AG04450 (cell line): Measurements from ENCODE around the gene NSL1. TPM values are rescaled to one million over a fixed set of nuclear protein-coding genes. Genes with fewer than 3 reads are reported as not detected.

Source experiments
- CTCF ChIA-PET: fragments of 300-600, 350-600 bp; formaldehyde crosslinking; extraction: SDS; loops from one replicate; lab custom pipeline; 2022; ENCODE audit warnings: antibody characterized with exemption, inconsistent platforms; lab: Charles Lee
- POLR2A ChIA-PET: fragments of 350-600 bp; formaldehyde crosslinking; extraction: SDS; loops from one replicate; lab custom pipeline; 2021; ENCODE audit warnings: antibody characterized with exemption, inconsistent platforms; lab: Yijun Ruan, JAX
- DNase-seq: peaks from one replicate; pipeline ENCODE4 v3.0.0-alpha.2; 2011; ENCODE audit warnings: low read depth, low spot score
- H3K27ac ChIP-seq: one replicate; pipeline ENCODE4 v1.5.1; 2012; ENCODE audit warnings: low read depth, low read length, control low read depth
- H3K27me3 ChIP-seq: one replicate; pipeline ENCODE4 v1.6.0; 2012; ENCODE audit warnings: low read length; ENCODE audit not compliant: control insufficient read depth, insufficient read depth
- H3K4me3 ChIP-seq: 2 replicates; pipeline ENCODE4 v1.5.1; 2011; ENCODE audit warnings: mild to moderate bottlenecking, low read depth, low read length, control low read depth
- H3K9me3 ChIP-seq: 2 replicates; pipeline ENCODE4 v1.5.1; 2012; ENCODE audit warnings: low read length; ENCODE audit not compliant: control insufficient read depth, insufficient read depth
- polyA plus RNA-seq: library from polyadenylated mRNA; depleted of rRNA; stranded (reverse); fragments of >200 nt; gene quantifications from 2 replicates; pipeline ENCODE4 v1.2.3, GENCODE V29; 2011
- TF ChIP-seq, protein P1 (sequence below): IDR thresholded peaks from 2 replicates; pipeline ENCODE4 v1.5.1; 2011; ENCODE audit warnings: low read depth, low read length, control low read depth, inconsistent platforms

NSL1 gene
- polyA plus RNA-seq, 1 experiment = 33.8 TPM

DNA sequence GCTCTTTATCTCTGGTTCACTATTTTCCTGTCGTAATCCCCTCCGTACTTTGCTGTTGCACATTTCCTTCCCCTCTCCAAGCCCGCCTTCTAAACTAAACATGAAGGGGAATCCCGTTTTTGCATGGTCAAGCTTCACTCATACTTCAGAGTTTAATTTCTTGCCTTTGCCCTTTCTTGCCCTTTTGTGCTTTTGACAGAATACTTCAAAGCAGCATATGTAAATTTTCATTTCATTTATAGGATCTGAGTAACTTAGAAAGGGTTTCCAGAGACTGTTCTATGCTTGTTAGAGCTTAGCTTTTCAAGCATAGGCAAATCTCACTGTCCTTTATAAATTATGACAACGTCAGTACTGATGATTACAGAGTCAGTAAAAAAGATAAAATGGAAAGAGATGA, 28.1 kb upstream of the NSL1 start:
- ChIA-PET POLR2A (interaction anchor here (1.1 kb wide), 1 partner anchor 211 kb away, joined by 4 read pairs; the partner anchor contains the start of gene ATF3), CTCF (interaction anchor here (0.5 kb wide), 1 partner anchor 38 kb away, joined by 11 read pairs; the partner anchor contains the start of gene FLVCR1)
- no peaks in the 10 kb centered on the region for H3K27me3 ChIP-seq
- peaks cover 8% of the 10 kb centered on the region; the same call in 1 of the 2 replicates for H3K9me3 ChIP-seq
- DNase-seq = no peak
- TF ChIP-seq, protein P1, sequence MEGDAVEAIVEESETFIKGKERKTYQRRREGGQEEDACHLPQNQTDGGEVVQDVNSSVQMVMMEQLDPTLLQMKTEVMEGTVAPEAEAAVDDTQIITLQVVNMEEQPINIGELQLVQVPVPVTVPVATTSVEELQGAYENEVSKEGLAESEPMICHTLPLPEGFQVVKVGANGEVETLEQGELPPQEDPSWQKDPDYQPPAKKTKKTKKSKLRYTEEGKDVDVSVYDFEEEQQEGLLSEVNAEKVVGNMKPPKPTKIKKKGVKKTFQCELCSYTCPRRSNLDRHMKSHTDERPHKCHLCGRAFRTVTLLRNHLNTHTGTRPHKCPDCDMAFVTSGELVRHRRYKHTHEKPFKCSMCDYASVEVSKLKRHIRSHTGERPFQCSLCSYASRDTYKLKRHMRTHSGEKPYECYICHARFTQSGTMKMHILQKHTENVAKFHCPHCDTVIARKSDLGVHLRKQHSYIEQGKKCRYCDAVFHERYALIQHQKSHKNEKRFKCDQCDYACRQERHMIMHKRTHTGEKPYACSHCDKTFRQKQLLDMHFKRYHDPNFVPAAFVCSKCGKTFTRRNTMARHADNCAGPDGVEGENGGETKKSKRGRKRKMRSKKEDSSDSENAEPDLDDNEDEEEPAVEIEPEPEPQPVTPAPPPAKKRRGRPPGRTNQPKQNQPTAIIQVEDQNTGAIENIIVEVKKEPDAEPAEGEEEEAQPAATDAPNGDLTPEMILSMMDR = no peak
- H3K4me3 ChIP-seq = no peak overlapping the region
- H3K27ac ChIP-seq = no peak overlapping the region

DNA sequence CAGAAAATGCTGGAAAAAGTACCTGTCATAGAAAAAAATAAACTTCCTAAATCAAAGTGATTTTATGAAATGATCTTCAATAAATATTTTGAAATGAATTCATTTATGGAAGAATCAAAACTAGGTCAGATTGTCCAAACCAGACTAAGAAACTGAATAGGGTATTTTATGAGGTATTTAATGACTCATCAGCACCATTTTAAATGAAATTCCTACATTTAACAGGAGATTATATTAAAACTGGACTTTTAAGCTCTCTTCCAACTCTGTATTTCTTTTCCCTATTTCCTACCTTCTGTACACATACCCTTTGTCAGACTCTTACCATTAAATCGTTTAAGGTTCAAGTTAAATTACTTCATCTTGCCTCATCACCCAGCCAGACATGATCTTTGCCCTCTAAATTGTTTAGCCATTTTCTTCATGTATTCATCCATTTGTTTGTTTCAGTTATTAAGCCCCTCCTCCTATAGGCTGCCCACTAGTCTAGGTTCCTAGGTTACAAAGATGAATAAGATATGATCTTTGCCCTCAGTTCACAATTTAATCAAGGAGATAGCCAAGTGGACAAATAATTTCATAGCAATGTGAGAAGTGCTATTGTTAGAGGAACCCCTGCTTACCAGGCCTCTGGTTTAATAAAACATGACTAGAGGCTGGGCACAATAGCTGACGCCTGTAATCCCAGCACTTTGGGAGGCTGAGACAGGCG, 25.1 kb upstream of the NSL1 start:
- peak overlapping the region; percentile 31 for H3K27ac ChIP-seq
- H3K4me3 ChIP-seq = no peak overlapping the region
- TF ChIP-seq, protein P1 = no peak
- no peaks in the 10 kb centered on the region for H3K9me3 ChIP-seq
- CTCF ChIA-PET = interaction anchor here (0.5 to 2.6 kb wide), 4 partner anchors 18 to 178 kb away, joined by 3 to 17 read pairs (median 4); no protein-coding TSS in a partner anchor
- DNase-seq = no peak
- POLR2A ChIA-PET = no interaction called here
- H3K27me3 ChIP-seq = no peaks in the 10 kb centered on the region

DNA sequence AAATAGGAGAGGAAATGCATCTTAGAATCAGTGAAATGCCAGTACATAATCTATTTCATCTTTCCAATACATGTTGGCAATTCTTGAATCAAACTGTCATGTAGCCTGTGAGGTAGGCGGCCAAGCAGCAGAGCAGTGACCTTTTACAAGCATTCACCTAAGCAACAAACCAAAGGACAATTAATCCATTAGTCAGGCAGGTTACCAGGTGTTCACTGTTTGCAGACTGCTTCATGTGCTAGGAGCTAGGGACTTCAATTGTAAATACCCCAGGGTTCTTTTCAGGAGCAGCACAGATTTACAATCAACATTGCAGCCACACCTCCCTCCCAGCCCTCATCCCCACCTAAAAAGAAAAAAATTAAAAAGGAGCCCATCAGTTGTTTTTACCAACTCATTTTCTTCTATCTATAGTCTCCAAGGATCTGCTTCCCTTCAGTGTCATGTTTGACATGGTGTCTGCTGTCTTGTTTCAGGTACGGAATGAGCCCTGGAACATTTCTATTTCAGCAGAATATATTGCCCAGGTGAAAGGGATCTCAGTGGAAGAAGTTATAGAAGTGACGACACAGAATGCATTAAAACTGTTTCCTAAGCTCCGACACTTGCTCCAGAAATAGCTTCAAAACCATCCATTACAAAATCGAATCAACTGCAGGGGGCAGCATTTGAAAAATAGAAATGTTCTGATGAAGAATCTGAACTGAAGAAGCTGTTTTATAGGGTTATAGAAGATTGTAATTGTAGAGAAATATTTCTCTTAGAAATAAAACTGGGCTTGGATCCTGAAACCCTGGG, 23.2 kb upstream of the NSL1 start:
- no peak overlapping the region for H3K27ac ChIP-seq
- no peaks in the 10 kb centered on the region for H3K9me3 ChIP-seq
- CTCF ChIA-PET = interaction anchor here (0.5 to 1.9 kb wide), 15 partner anchors 9 to 189 kb away, joined by 3 to 50 read pairs (median 4); no protein-coding TSS in a partner anchor
- H3K27me3 ChIP-seq = no peaks in the 10 kb centered on the region
- DNase-seq = no peak
- no peak overlapping the region for H3K4me3 ChIP-seq
- POLR2A ChIA-PET = interaction anchor here (1.0 kb wide), 1 partner anchor 43 kb away, joined by 4 read pairs; the partner anchor contains the start of gene FLVCR1
- TF ChIP-seq, protein P1 = 0 out of 2 replicates have a peak, but pooled peaks have one; percentile 28

- ChIA-PET CTCF (interaction anchor here (1.2 to 1.9 kb wide), 2 partner anchors 9 to 189 kb away, joined by 5 to 11 read pairs; no protein-coding TSS in a partner anchor), POLR2A (no interaction called here)
- Histone ChIP-seq H3K27me3 (no peaks in the 10 kb centered on the region), H3K4me3 (no peak overlapping the region), H3K9me3 (no peaks in the 10 kb centered on the region), H3K27ac (no peak overlapping the region)
- TF ChIP-seq, protein P1 = no peak
- no peak for DNase-seq
These were observed 14.2 kb upstream of the NSL1 start for GRCh38 chr1:212805767-212806166.
